ENCODE results near the gene C5orf24.

DNA sequence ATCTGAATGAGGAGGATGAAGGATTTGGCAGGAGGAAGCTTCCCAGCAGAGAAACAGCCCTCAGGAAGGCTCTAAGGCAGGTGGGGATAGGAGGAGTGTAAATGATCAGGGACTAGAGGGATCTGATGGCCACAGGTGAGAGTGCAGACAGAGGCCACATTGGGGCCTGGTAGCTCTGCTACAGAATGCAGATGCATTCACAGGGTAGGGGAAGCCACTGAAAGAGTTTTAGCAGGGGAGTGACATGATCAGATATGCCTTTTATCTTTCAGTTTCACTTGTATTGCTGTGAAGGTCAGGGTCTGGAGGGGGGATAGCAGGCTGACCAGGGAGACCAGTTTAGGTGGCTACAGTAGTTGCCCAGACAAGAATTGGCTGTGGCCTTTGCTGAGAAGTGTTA is 31.4 kb downstream of the C5orf24 start:
- TF ChIP-seq, protein P1, sequence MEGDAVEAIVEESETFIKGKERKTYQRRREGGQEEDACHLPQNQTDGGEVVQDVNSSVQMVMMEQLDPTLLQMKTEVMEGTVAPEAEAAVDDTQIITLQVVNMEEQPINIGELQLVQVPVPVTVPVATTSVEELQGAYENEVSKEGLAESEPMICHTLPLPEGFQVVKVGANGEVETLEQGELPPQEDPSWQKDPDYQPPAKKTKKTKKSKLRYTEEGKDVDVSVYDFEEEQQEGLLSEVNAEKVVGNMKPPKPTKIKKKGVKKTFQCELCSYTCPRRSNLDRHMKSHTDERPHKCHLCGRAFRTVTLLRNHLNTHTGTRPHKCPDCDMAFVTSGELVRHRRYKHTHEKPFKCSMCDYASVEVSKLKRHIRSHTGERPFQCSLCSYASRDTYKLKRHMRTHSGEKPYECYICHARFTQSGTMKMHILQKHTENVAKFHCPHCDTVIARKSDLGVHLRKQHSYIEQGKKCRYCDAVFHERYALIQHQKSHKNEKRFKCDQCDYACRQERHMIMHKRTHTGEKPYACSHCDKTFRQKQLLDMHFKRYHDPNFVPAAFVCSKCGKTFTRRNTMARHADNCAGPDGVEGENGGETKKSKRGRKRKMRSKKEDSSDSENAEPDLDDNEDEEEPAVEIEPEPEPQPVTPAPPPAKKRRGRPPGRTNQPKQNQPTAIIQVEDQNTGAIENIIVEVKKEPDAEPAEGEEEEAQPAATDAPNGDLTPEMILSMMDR (conservative IDR thresholded peaks at IDR 0.05 in 1 of 2, IDR thresholded peaks at IDR 0.05 in 1 of 2; ENCODE audit: extremely low read depth in 1 of 2, insufficient read depth in 1 of 2, low read depth in 1 of 2, low read length in 2 of 2), result no peak
- TF ChIP-seq EZH2 (IDR thresholded peaks at IDR 0.05; ENCODE audit: borderline replicate concordance, low read length), result no peak

All from mammary epithelial cell (primary cell).